ENCODE results near the gene GHRL.

DNA sequence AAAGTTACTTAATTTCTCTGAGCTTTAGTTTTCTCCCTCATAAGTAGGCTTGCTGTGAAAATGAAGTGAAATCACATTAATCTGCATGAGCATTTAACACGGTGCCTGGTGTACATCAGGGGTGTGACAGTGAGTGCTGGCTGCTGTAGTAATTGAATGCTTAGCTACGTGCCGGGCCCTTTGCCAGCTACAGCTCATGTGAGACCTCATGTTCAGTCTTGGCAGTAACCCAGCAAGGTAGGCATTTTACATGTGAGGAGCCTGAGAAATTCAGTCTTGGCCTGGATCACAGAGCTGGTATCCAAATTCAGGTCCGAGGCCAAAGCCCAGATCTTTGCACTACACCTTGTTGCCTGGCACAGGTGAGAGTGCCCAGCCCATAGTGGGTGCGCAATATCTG lies 9.1 kb downstream of the GHRL start:
- TF ChIP-seq, protein P1, sequence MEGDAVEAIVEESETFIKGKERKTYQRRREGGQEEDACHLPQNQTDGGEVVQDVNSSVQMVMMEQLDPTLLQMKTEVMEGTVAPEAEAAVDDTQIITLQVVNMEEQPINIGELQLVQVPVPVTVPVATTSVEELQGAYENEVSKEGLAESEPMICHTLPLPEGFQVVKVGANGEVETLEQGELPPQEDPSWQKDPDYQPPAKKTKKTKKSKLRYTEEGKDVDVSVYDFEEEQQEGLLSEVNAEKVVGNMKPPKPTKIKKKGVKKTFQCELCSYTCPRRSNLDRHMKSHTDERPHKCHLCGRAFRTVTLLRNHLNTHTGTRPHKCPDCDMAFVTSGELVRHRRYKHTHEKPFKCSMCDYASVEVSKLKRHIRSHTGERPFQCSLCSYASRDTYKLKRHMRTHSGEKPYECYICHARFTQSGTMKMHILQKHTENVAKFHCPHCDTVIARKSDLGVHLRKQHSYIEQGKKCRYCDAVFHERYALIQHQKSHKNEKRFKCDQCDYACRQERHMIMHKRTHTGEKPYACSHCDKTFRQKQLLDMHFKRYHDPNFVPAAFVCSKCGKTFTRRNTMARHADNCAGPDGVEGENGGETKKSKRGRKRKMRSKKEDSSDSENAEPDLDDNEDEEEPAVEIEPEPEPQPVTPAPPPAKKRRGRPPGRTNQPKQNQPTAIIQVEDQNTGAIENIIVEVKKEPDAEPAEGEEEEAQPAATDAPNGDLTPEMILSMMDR (IDR thresholded peaks at IDR 0.05), result no peak
- TF ChIP-seq POLR2A (IDR thresholded peaks at IDR 0.05), result no peak
- TF ChIP-seq POLR2AphosphoS5 (IDR thresholded peaks at IDR 0.05), result no peak
